ENCODE data around the gene PRKAR1A.

Gene PRKAR1A

DNA sequence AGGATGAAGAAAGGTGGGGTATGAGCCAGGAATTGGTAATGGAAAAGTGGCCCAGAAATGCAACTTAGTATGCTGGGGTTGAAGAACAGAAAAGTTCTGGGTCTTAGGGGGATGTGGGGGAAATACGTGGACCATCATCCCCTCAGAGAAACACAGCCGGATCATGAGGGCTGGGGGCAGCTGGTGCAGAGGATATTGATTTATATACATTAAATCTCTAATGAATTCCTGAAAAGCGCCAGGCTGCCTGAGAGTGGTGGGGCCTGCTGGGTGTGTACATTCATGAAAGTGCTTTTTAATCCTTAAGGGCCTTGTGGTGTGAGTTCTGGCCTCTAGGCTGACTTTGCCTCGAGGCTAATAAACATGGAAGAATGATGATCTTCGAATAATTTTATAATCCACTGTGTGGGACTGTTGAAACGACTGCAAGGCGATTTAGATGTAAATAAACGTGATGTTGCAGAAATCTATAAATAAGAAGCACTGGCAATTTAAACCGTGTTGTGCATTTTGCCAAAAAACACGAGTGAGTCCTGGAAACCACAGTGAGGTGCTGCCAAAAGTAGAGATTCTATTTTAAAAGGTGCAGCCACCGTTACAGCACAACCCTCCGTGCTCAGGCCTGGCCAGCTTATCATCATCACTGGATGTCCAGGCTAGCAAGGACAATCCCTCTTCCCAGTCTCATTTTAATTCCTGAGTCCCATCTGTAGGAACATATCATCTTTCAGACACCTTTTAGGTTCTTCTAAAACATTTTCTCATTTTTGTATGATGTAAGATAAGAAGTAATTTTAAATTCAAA, 32.1 kb downstream of the PRKAR1A start:
- no peak for DNase-seq

DNA sequence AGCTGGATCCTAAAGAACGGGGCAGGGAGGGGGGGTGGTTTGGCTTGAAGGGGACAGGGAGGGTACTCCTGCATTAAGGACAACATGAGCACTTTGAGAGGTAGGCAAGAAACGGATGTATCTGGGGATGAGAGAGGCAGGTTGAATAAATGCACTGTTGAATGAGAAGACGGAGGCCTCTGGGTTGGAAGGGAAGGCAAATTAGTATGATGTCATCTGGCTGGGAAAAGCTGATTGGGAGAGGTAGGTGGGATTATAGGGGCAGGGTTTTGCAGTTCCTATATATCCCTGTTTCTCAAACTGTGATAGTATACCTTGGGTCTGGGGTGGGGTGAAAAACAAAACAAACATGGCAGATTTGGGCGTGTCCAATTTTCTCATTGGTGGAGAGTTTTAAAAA, 44.3 kb downstream of the PRKAR1A start:
- DNase-seq: no peak

DNA sequence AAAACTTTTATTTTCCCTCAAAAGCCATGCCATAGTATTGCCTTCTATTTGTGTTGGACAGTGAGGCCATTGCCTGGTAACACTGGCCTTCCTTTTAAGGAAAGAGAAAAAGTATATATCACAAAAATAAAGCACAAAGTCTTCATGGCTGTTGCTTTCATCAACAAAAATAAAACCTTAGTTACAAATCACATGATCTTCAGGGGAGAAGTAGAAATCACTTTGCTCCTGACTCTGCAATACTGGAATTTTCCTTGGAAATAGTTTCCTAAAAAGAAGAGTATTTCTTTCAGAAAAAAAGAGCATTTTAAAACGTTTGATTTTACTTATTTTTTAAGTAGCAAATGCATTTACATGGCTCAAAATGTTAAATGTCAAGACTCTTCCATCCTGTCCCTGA, 47.1 kb downstream of the PRKAR1A start:
- no peak for DNase-seq

DNA sequence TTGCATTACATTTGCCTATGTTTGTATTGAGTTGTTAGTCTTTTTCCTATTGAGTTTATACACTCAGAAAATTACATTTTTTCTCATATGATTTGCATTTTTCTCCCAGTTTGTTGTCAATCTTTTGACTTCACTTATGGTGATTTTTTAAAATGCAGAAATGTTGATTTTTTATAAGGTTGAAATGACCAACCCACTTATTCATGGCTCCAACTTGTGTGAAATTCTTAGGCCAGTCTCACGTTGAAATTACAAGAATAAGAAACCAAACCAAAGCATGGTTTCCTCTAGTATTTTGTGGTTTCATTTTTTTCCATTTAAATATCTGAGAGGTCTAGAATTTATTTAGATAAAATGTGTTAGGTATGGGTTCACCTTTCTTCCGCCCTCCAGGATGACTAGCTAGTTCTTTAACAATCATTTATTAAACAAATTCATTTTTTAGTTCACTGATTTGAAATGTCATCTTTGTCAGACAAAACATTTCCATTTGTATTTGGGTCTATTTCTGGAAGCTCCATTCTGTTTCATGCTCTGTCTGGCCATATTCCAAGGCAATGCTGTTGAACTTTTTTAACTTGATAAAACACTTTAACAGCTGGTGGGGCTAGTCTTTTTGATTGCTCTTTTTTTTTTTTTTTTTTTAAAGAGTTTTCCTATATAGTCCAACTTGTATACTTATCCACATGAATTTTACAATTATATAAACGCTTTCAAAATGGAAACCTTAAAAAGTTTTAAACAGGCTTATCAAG, 48.9 kb downstream of the PRKAR1A start:
- no peak for DNase-seq

DNA sequence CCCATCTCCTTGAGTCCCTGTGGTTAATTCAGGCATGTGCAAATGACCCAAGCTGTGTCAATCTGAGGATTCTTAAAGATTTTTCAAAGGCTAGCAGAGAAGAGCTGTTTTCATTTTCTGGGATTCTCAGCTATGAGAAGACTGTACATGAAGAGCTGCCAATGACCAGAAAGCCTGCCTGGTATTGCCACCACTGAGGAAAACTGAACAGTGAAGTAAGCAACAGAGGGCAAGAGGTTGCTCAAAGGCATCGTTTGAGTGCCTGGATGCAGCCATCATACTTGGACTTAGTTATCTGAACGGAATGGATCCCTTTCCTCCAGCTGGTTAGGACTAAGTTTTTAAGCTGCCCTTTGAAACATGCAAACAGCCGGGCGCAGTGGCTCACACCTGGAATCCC, 50.5 kb downstream of the PRKAR1A start:
- DNase-seq: no peak

DNA sequence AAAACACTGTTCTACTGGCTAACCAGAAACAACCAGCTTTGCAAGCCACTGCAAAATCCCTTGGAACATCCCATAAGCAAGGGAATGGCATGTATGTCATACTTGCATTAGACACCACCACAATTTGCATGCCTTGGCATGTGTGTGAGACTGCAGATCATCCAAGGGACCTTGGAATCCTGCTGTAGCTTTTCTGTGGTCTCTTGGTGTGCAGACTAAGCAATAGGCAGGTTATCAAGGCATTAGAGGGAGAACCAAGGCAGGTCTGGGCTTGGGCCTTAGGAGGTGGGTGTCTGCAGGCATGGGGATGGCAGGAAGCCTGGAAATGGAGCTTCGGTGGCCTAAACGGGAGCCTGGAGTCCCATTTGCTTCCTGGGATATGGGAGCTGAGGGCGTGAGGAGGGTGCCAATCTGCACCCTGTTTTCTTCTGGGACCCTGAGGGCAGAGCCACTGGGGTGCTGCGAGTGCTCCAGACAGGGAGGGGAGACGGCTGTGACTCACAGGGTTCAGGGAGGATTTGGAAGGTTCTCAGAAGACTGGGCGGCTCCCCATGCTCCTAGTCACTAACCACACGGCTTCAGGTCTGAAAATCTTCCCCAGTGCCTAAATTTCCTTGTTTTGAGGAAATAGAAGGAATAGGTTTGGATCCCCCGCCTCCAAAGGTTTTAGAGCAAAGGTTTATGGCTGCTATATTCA, 52.3 kb downstream of the PRKAR1A start:
- DNase-seq: no peak

DNA sequence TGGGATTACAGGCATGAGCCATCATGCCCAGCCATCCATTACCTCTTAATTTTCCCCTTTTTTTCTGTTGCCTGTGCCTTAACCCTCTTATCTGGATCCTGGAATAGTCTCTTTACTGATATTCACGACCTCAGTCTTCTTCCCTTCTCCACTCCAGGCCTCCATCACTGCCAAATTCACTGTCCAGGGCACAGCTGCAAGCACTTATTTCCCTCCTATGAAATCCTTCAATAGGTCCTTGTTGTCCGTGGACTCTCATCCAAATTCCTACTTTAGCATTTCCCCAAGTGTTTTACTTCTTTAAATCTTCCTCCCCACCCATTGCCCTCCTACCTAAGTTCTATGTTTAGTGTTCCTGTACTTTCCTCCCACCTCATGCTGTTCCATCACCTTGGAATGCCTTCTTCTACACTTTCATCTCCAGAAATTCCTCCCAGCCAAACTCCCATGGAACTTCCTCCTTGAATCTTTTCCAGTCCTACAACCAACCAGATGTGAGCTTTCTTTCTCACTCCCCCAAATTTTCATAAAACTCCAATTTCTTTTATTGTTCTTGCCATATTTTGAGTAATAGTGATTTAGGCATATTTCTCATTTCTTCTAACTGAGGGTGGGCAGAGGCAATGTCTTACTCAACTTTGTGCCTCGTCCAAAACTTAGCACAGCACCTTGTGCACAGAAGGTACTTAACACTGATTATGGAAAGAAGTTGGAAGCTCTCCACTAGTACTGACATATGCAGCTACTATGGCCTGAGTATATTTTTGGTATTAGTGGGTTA, 53.6 kb downstream of the PRKAR1A start:
- DNase-seq: no peak

DNA sequence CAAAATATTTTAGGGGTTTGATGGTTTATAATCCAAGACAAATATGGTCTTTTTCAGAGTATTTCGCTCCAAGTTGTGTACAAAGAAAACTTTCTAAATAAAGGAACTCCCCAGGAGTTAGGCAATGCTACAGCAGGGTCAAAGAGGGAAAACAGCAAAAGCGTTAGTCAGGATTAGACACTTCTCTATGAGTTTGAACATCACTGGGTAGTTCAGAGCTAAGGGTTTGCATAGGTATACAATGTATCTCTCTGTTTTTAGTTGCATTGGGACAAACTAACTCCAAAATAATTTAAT, 54.2 kb downstream of the PRKAR1A start:
- no peak for DNase-seq

DNA sequence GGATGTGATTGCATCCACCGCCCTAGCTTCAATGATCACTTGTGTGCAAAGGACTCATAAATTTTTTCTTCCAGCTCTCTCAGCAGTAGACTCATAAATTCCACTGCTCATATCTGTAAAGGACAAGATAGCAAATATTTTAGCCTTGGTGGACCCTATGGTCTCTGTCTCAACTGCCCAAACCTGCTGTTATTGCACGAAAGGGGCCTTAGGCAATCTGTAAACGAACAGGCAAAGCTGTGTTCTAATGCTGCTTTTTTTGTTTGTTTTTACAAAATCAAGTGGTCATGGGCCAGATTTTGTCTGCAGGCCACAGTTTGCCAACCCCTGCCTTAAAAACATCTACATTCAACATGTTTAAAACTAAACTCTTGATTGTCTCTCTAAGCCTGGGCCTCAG, 54.8 kb downstream of the PRKAR1A start:
- no peak for DNase-seq

DNA sequence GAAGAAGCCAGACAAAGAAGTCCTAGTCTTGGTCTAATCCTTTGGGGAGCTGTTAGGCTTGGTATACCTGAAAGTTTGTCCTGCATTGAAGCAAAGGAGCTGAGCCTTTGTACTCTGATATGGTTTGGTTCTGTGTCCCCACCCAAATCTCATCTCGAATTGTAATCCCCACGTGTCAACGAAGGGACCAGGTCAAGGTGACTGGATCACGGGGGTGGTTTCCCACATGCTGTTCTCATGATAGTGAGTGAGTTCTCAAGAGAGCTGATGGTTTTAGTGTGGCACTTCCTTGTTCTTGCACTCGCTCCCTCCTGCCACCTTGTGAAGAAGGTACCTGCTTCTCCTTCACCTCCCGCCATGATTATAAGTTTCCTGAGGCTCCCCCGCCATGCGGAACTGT, 55.4 kb downstream of the PRKAR1A start:
- DNase-seq: no peak

DNA sequence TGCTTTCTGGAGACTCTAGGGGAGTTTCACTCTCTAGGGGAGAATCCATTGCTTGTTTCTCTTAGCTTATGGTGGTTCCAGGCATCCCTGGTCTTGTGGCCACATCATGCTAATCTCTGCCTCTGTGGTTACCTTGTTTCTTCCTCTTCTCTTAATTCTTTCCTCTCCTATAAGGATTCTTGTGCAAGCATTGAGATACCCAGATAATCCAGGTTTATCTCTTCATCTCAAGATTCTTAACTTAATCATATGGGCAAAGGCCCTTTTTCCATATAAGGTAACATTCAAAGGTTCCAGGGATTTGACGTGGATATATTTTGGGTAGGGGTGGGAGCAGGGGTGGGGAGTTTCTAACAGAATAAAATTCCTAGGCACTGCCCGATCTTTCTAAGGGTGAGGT, 56.4 kb downstream of the PRKAR1A start:
- no peak for DNase-seq

DNA sequence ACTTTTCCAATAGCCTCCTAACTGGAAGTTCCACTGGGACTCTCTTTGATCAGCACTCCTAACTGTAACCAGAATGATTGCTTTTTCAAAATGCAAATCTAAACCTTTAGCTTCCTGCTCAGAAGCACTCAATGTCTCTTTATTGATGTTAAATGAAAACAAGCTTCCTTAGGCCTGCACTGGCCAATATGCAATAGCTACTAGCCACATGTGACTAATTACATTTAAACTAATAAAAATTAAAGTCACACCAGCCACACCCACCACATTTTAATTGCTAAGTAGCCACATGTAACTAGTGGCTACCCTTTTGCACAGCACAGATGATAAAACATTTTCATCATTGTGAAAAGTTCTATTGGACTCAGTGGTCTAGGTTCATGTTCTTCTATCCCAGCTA, 57.1 kb downstream of the PRKAR1A start:
- DNase-seq: no peak

DNA sequence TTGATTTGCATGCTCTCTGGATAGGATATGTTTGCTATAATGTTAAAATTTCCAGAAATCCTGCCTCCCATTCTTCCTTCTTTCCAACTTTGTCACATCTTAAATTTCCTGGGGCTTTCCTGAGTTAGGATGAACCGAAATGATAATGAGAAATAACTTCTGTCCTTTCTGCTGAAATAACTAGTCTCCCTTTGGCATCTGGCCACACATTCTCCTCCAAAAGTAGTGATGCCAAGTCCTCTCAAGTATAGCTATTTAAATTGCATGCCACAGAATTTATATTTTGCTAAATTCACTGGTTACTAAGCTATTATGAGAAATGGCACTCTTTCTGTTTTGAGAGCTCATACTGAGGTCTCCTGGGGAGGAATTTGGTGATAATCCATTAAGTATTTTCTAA, 58.3 kb downstream of the PRKAR1A start:
- no peak for DNase-seq

DNA sequence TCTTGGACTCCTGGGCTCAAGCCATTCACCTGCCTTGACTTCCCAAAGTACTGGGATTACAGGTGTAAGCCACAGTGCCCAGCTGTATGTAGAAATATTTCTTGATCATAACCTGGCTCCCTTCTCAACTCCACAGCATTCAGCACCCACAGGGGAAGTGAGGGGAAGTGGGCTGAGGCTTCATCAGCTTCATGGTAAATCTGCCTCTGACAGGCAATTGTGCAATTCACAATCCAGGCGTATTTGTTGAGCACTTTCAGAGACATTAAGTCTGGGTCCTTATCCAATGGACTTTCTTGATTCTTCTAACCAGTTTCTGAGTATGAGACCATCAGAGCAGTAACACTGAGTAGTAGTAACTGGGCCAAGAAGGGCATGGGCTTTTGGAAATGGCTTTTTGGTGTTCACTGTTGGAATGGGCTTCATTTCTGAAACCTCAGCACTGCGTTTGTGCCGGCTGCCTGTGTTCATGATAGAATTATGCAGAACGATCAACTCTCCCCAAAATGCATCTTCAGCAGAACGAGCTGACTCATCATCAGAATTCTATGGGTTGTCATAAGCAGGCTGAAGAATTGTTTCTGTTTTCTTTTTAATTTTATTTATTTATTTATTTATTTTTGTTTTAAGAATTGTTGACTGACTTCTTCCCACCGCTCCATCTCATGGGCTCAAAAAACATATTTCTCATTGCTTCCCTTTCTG, 60.1 kb downstream of the PRKAR1A start:
- DNase-seq: no peak

DNA sequence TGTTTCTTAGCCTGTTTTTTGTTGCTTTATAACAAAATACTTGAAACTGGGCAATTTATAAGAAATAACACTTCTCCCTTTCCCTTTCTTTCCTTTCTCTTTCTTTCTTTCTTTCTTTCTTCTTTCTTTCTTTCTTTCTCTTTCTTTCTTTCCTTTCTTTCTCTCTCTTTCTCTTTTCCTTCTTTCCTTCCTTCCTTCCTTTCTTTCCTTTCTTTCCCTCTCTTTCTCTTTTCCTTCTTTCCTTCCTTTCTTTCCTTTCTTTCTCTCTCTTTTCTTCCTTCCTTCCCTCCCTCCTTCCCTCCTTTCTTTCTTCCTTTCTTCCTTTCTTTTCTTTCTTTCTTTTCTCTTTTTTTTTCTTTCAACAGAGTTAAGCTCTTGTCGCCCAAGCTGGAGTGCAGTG, 61.1 kb downstream of the PRKAR1A start:
- no peak for DNase-seq

DNA sequence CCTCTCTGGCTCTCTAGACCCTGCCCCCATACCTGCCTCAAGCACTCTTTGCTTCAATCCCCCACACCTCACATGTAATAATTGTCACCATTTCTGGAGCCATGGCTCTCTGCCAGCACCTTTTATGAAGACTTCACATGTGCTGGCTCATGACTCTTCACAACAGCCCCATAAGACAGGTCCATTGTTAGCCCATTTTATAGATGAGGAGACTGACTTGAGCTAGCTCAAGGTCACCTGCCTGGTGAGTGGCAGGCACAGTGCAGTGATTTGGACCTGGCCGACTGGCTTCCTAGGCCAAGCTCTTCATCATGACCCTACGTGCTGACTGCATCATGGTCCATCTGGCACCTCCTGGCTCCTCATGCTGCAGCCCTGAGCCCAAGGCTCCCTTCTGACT, 63.9 kb downstream of the PRKAR1A start:
- no peak for DNase-seq

DNA sequence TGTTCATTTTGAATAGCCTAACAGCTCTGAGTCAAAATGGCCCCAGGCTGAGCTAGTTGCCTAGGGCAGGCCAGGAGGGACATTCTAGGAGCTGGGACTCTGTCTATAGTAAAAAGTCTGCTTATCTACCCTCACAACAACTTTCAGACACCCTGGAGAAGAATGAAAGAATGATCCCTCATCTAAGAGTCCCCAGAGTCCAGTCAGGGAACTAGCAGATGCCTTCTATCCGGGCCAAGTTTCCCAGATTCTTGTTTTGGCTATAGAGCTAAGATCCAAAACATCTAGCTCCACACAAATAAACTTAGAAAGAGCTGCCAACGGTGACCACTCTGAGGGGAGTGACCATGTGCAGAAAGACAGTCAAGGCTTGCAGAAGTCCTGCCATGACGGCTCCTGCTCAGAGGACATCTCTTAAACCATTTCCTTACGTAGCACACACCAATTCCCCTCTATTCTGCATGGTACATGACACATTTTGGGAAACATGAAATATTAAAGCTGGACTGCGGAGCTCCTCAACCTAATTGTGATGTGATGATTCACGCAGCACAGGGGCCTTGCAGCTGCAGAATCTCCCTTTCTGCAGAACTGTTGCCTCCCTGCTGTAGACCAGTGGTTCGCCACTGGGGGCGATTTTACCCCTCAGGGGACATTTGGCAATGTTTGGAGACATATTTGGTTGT, 64.7 kb downstream of the PRKAR1A start:
- DNase-seq: no peak

DNA sequence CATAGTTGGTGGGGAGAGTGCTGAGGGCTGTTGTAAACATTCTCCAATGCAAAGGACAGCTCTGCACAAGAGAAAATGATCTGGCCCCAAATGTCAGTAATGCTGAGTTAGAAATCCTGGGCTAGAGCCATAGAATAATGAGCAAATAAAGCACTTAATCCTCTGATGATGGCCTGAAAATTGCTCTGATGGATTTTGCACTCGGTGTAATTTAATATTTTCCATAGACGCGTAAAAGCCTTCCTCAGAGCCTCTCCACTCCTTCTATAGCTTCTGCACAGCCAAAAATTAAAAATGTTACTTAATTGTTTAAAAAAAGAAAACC, 65.2 kb downstream of the PRKAR1A start:
- peak; percentile 82 for DNase-seq

DNA sequence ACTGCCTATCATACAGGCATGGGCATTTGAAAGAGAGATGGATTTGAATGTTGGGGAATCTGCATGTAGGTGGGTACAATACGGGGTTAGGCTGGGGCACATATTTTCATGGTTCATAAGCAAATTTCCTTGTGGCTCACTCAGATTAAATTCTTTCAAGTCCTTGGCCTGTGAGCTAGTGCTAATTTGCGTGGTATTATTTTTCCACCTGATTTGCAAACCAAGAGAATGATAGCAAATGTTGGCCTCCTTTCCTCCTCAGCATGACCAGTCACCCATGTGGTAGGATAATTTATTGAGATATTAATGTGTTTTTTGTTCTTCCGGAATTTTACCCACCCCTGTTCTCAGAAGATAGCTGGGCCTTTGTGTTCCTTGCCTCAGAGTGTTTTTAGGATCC, 66.0 kb downstream of the PRKAR1A start:
- no peak for DNase-seq

DNA sequence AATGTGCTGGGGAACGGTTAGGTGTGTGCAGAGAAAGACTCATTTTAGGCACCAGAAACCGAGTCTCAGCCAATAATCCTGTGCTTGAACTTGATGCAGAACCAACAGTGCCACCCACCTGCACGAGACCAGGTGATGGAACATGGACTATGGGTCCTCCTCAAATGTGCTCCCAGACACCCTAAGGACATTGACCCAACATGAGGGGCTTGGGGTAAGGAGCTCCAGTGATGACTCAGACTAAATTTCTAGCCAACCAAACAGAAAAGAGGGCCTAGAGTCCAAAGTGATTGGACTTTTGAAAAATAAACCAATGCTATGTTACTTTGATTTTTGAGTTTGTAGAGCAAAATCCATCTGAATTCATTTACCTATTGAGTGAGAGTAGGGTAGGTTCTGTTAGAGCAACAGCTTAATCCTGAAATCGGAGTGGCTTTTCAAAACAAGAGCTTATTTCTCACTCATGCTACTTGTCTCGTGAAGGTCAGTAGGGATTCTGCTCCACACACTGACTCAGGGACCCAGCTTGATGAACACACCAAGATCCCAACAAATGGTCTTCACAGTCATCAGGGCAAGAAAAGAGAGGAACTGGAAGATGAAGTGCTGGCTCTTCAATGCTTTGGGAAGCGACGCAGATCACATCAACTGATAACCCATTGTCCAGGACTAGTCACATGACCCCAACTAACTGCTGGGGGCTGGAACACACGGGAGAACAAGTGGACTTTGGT, 67.1 kb downstream of the PRKAR1A start:
- no peak for DNase-seq

DNA sequence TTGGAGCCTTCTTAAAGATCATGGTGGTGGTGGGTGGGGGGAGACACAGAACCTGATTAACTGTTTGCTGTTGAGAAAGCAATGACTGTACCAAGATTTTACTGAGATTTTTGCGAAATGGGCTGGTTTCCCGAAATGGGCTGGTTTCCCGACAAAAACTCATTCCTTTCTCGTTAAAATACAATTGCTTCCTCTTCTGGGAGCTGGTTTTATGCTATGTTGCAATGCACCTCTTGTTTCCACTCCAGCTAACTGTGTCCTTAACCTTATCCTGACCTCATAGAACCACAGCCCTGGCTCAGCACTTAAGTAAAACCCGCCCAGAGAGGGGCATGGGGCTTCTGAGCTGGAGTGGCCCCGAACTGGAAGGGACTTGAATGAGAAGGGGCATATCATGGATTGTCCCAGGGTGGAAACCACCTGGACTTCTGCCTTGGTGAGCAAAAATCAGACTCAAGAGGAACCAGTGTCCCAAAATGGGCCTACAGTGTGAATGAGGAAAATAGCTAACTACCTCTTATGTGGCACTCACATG, 68.1 kb downstream of the PRKAR1A start:
- DNase-seq: no peak
